HepG2 (cell line): ENCODE results near the gene MACROD2. TPM values are rescaled to one million over a fixed set of nuclear protein-coding genes. Genes with fewer than 3 reads are reported as not detected.

Experiments
- ATAC-seq: fragments of 200-7000 bp; cut with Tn5 transposase; 3 replicates; pipeline ENCODE4 v1.9.1; 2020; ENCODE audit warnings: mild to moderate bottlenecking, moderate library complexity
- BruUV-seq: library from RNA; stranded (reverse); fragments of 400-500 nt; replicated peaks from 2 replicates; lab custom pipeline; 2021; lab: Mats Ljungman, UMichigan
- CTCF ChIA-PET: fragments of 300-600 bp; formaldehyde crosslinking; extraction: SDS; loops from one replicate; lab custom pipeline; 2021; ENCODE audit warnings: low total read pairs, inconsistent platforms, low intra/inter-chr PET ratio; lab: Yijun Ruan, JAX
- POLR2A ChIA-PET: fragments of 350-600 bp; sonication (Branson Sonifier 250); formaldehyde crosslinking; loops from one replicate; lab custom pipeline; 2020; ENCODE audit warnings: antibody characterized with exemption, inconsistent platforms; lab: Yijun Ruan, JAX
- DNase-seq: peaks from one replicate; pipeline ENCODE4 v3.0.0-alpha.2; 2015; ENCODE audit warnings: low spot score
- FAIRE-seq: peaks from 3 replicates; lab custom pipeline; 2011; peaks lifted over from hg19 to GRCh38; lab: Jason Lieb, UNC
- H2AFZ ChIP-seq: one replicate; pipeline ENCODE4 v1.6.1; 2011; ENCODE audit warnings: low read length, inconsistent platforms
- H3K27ac ChIP-seq: fragments of 300-600 bp; 3 replicates; pipeline ENCODE4 v1.8.0; 2011; ENCODE audit warnings: mixed run types, mild to moderate bottlenecking, mixed read lengths, low read length, inconsistent platforms; ENCODE audit not compliant: insufficient read depth; ENCODE audit errors: extremely low read length
- H3K27me3 ChIP-seq, 2 experiments: fragments of 200-600 bp in 1 of 2; 2 replicates in 1 of 2; 3 replicates in 1 of 2; pipeline versions ENCODE4 v1.6.0 to v1.8.0; 2011; ENCODE audit warnings: low read length in 2 of 2, mild to moderate bottlenecking in 2 of 2, moderate library complexity in 2 of 2, inconsistent platforms in 1 of 2; ENCODE audit not compliant: insufficient read depth in 2 of 2, control insufficient read depth in 1 of 2
- H3K36me3 ChIP-seq, 2 experiments: fragments of 200-600 bp in 1 of 2; replicated peaks in 1 of 2; 2 replicates in 1 of 2; 3 replicates in 1 of 2; pipeline versions ENCODE4 v1.5.1 to v1.8.0; 2011; ENCODE audit warnings: low read length in 2 of 2, inconsistent platforms in 1 of 2; ENCODE audit not compliant: insufficient read depth in 2 of 2, control insufficient read depth in 1 of 2
- H3K4me1 ChIP-seq: 2 replicates; pipeline ENCODE4 v1.5.1; 2012; ENCODE audit warnings: low read length, inconsistent platforms; ENCODE audit not compliant: insufficient read depth
- H3K4me2 ChIP-seq: 2 replicates; pipeline ENCODE4 v1.6.0; 2011; ENCODE audit warnings: low read depth, low read length, inconsistent platforms
- H3K4me3 ChIP-seq, 3 experiments: fragments of 200-600 bp in 1 of 3; sonication (generic), shearing (Covaris generic) in 1 of 3; replicated peaks in 1 of 3; 2 replicates each; pipeline ENCODE4 v1.5.1; 2011 to 2016; ENCODE audit warnings: low read length in 3 of 3, inconsistent platforms in 2 of 3, low read depth in 2 of 3, mild to moderate bottlenecking in 2 of 3, control low read depth in 1 of 3, mixed read lengths in 1 of 3; ENCODE audit not compliant: insufficient read depth in 1 of 3
- H3K79me2 ChIP-seq: one replicate; pipeline ENCODE4 v1.6.1; 2011; ENCODE audit warnings: low read length, inconsistent platforms; ENCODE audit not compliant: insufficient read depth
- H3K9ac ChIP-seq: 2 replicates; pipeline ENCODE4 v1.6.0; 2011; ENCODE audit warnings: mild to moderate bottlenecking, low read depth, low read length, inconsistent platforms; ENCODE audit not compliant: insufficient read depth
- H3K9me3 ChIP-seq: 2 replicates; pipeline ENCODE4 v1.5.1; 2012; ENCODE audit warnings: mild to moderate bottlenecking, low read length
- H4K20me1 ChIP-seq: 2 replicates; pipeline ENCODE4 v1.6.0; 2011; ENCODE audit warnings: inconsistent platforms, mild to moderate bottlenecking, low read length, moderate library complexity; ENCODE audit not compliant: insufficient read depth
- CTCF ChIP-seq: sonication (generic); formaldehyde crosslinking; IDR thresholded peaks from 2 replicates; pipeline ENCODE4 v1.5.0; 2020; ENCODE audit warnings: mild to moderate bottlenecking, missing genetic modification reagents, moderate library complexity
- HNRNPH1 ChIP-seq: fragments of 200-400 bp; formaldehyde crosslinking; optimal IDR thresholded peaks from 2 replicates; pipeline ENCODE3; 2017; ENCODE audit warnings: mild to moderate bottlenecking, low read depth, low read length
- KDM2A ChIP-seq: sonication (generic); formaldehyde crosslinking; IDR thresholded peaks from 2 replicates; pipeline ENCODE4 v1.4.0; 2020; ENCODE audit warnings: low read depth, missing genetic modification reagents, borderline replicate concordance
- PLSCR1 ChIP-seq: sonication (generic); formaldehyde crosslinking; IDR thresholded peaks from 2 replicates; pipeline ENCODE4 v1.5.0; 2020; ENCODE audit warnings: missing genetic modification reagents, mild to moderate bottlenecking, borderline replicate concordance
- SNAPC4 ChIP-seq: sonication (generic); formaldehyde crosslinking; IDR thresholded peaks from 2 replicates; pipeline ENCODE4 v1.4.0; 2020; ENCODE audit warnings: mild to moderate bottlenecking, missing genetic modification reagents
- THRA ChIP-seq: sonication (generic); formaldehyde crosslinking; IDR thresholded peaks from 2 replicates; pipeline ENCODE4 v1.4.0; 2020; ENCODE audit warnings: missing genetic modification reagents, borderline replicate concordance
- ZNF337 ChIP-seq: sonication (generic); formaldehyde crosslinking; IDR thresholded peaks from 2 replicates; pipeline ENCODE4 v1.5.1; 2020; ENCODE audit warnings: missing genetic modification reagents, low read depth, mild to moderate bottlenecking, borderline replicate concordance
- ZNF629 ChIP-seq: sonication (generic); formaldehyde crosslinking; conservative IDR thresholded peaks from 2 replicates; pipeline ENCODE4 v1.5.0; 2020; ENCODE audit warnings: missing genetic modification reagents
- ZNF670 ChIP-seq: sonication (generic); formaldehyde crosslinking; IDR thresholded peaks from 2 replicates; pipeline ENCODE4 v1.8.0; 2022; ENCODE audit warnings: mild to moderate bottlenecking, missing genetic modification reagents, borderline replicate concordance
- WGBS: methylation state at CpG from one replicate; pipeline ENCODE4 v1.1.6; 2017; ENCODE audit warnings: low lambda C conversion rate; 5-methylcytosine and 5-hydroxymethylcytosine counted together
- in situ Hi-C: cut with HindIII; loops from 2 replicates; pipeline ENCODE4 v1.10.0; 2017; ENCODE audit warnings: low pct_unique_long_range_greater_than_20kb; ENCODE audit not compliant: extremely low pct_ligation_motif_present
- intact Hi-C: fragments of 100-400 bp; cut with micrococcal nuclease; formaldehyde crosslinking; loops from one replicate; pipeline ENCODE4 v1.10.0; 2022; ENCODE audit not compliant: unreplicated experiment
- polyA plus RNA-seq, 8 experiments: library from polyadenylated mRNA; depleted of rRNA in 3 of 8; stranded (reverse) in 7 of 8; unstranded in 1 of 8; fragments of >200 nt; fragmentation: Illumina TruSeq in 4 of 8; extraction: Trizol in 4 of 8; gene quantifications; 2 replicates each; pipeline versions ENCODE4 v1.2.1 to v1.2.3, GENCODE V29; 2011 to 2016; ENCODE audit warnings: low read depth in 4 of 8, missing spikeins in 1 of 8, mixed read lengths in 1 of 8; ENCODE audit not compliant: insufficient read depth in 1 of 8
- total RNA-seq, 5 experiments: library from RNA; depleted of rRNA; stranded (reverse); fragments of >200 nt; fragmentation: Illumina TruSeq; extraction: Trizol; gene quantifications; 2 replicates each; pipeline ENCODE4 v1.2.3, GENCODE V29; 2016; ENCODE audit warnings: low read depth in 1 of 5

MACROD2 gene
- total and polyA plus RNA-seq, 2 of the 13 experiments (the other 11 are each of a cell fraction or from before 2014, with no cell fraction given): 0.13 to 0.51 TPM

- TF ChIP-seq THRA (CRISPR knock-in tag): no peak
- TF ChIP-seq CTCF: no peak
- no peak for TF ChIP-seq ZNF670 (CRISPR knock-in tag)
- no peak for TF ChIP-seq PLSCR1 (CRISPR knock-in tag)
- no peak for TF ChIP-seq KDM2A (CRISPR knock-in tag)
- no peak for TF ChIP-seq ZNF629 (CRISPR knock-in tag)
- TF ChIP-seq HNRNPH1: no peak
These were observed 1646.8 kb downstream of the MACROD2 start (continued) for GRCh38 chr20:15642109-15642508.

GRCh38 chr20:15642676-15643075, 1647.4 kb downstream of the MACROD2 start:
- DNase-seq: no peak
- ChIA-PET CTCF (no interaction called here), POLR2A (no interaction called here)
- in situ Hi-C loops: no loop called here
- BruUV-seq: no TSS peak
- no peak for FAIRE-seq
- Histone ChIP-seq H4K20me1 (no peaks in the 10 kb centered on the region), H2AFZ (no peak overlapping the region), H3K27ac (no peak overlapping the region), H3K4me1 (no peaks in the 10 kb centered on the region), H3K36me3 (no peaks in the 10 kb centered on the region), H3K79me2 (no peaks in the 10 kb centered on the region), H3K9ac (no peak overlapping the region), H3K4me3 (no peak overlapping the region), H3K27me3 (no peaks in the 10 kb centered on the region), H3K9me3 (peaks cover 21% of the 10 kb centered on the region; the same call in 1 of the 2 replicates), H3K4me2 (no peak overlapping the region)
- WGBS: 22% methylated on average over 4 of the region's 4 CpGs
- ATAC-seq: no peak
- intact Hi-C loops: loop anchor here (5.0 kb wide), 1 partner anchor 835 kb away; no protein-coding TSS in a partner anchor
- no peak for TF ChIP-seq ZNF337 (CRISPR knock-in tag)
- no peak for TF ChIP-seq SNAPC4 (CRISPR knock-in tag)
